ACC112 (cell line): ENCODE measurements around the gene LRRC4B.
A peak's percentile ranks its signal among the peaks of the same experiment; 100 is the strongest.
"Not testable (repeated sequence)": the region's sequence is repeated elsewhere in the genome, so short reads cannot be mapped to it uniquely, and the experiment has no call there.

Source experiments
- H2AFZ ChIP-seq: fragments of 200-600 bp; sonication (generic); one replicate; pipeline ENCODE4 v1.6.0; 2017; ENCODE audit warnings: antibody characterized with exemption, low read length; ENCODE audit not compliant: unreplicated experiment
- H3K27ac ChIP-seq: fragments of 200-600 bp; sonication (generic); 2 replicates; pipeline ENCODE4 v1.5.1; 2014; ENCODE audit warnings: low read depth, mild to moderate bottlenecking, antibody characterized with exemption, low read length, moderate library complexity
- H3K27me3 ChIP-seq: fragments of 200-600 bp; sonication (generic); 2 replicates; pipeline ENCODE4 v1.6.1; 2014; ENCODE audit warnings: mild to moderate bottlenecking, antibody characterized with exemption, low read length, moderate library complexity, mixed read lengths; ENCODE audit not compliant: insufficient read depth
- H3K36me3 ChIP-seq: fragments of 200-600 bp; sonication (generic); 2 replicates; pipeline ENCODE4 v1.6.1; 2016; ENCODE audit warnings: mild to moderate bottlenecking, antibody characterized with exemption, low read length, moderate library complexity, mixed read lengths; ENCODE audit not compliant: insufficient read depth
- H3K4me1 ChIP-seq: fragments of 200-600 bp; sonication (generic); one replicate; pipeline ENCODE4 v1.6.1; 2016; ENCODE audit warnings: low read length, mixed read lengths; ENCODE audit not compliant: insufficient read depth, unreplicated experiment, control insufficient read depth
- H3K4me3 ChIP-seq: fragments of 200-600 bp; sonication (generic); 2 replicates; pipeline ENCODE4 v1.5.1; 2014; ENCODE audit warnings: mild to moderate bottlenecking, low read depth, low read length
- H3K79me2 ChIP-seq: fragments of 200-600 bp; sonication (generic); one replicate; pipeline ENCODE4 v1.6.0; 2016; ENCODE audit warnings: low read length; ENCODE audit not compliant: control insufficient read depth, unreplicated experiment, insufficient read depth

The LRRC4B gene

GRCh38 chr19:50479761-50480251, 88.4 kb downstream of the LRRC4B start:
- Histone ChIP-seq H3K79me2 (peaks cover 9% of the 10 kb centered on the region), H3K27me3 (no peaks in the 10 kb centered on the region), H3K27ac (no peak overlapping the region), H3K4me3 (no peak overlapping the region), H3K4me1 (peaks cover 6% of the 10 kb centered on the region), H2AFZ (no peak overlapping the region), H3K36me3 (no peaks in the 10 kb centered on the region)

GRCh38 chr19:50478901-50479715, 89.1 kb downstream of the LRRC4B start:
- Histone ChIP-seq H3K4me3 (no peak overlapping the region), H3K27me3 (no peaks in the 10 kb centered on the region), H3K79me2 (peaks cover 9% of the 10 kb centered on the region), H3K4me1 (peaks cover 6% of the 10 kb centered on the region), H3K27ac (no peak overlapping the region), H3K36me3 (no peaks in the 10 kb centered on the region), H2AFZ (no peak overlapping the region)

GRCh38 chr19:50477751-50478515, 90.3 kb downstream of the LRRC4B start:
- H3K4me1 ChIP-seq: peaks cover 6% of the 10 kb centered on the region
- H3K79me2 ChIP-seq: peaks cover 9% of the 10 kb centered on the region
- H3K4me3 ChIP-seq: peak overlapping the region; percentile 83; the same call in 1 of the 2 replicates
- no peak overlapping the region for H3K27ac ChIP-seq
- H3K36me3 ChIP-seq: no peaks in the 10 kb centered on the region
- no peaks in the 10 kb centered on the region for H3K27me3 ChIP-seq
- no peak overlapping the region for H2AFZ ChIP-seq

- peak overlapping the region; percentile 92 for H2AFZ ChIP-seq
- peaks cover 6% of the 10 kb centered on the region for H3K4me1 ChIP-seq
- peak overlapping the region; percentile 83 for H3K4me3 ChIP-seq
- no peak overlapping the region for H3K27ac ChIP-seq
- H3K27me3 ChIP-seq: no peaks in the 10 kb centered on the region
- peaks cover 9% of the 10 kb centered on the region for H3K79me2 ChIP-seq
- H3K36me3 ChIP-seq: no peaks in the 10 kb centered on the region
Observed at GRCh38 chr19:50476907-50477238, 91.4 kb downstream of the LRRC4B start.

- Histone ChIP-seq H3K27me3 (no peaks in the 10 kb centered on the region), H3K36me3 (no peaks in the 10 kb centered on the region), H2AFZ (peak within 1 kb of the TSS; percentile 92), H3K79me2 (peaks cover 9% of the 10 kb centered on the region), H3K4me3 (peak within 1 kb of the TSS; percentile 83), H3K4me1 (peaks cover 6% of the 10 kb centered on the region), H3K27ac (no peak within 1 kb of the TSS; the same call in 1 of the 2 replicates)
Observed at GRCh38 chr19:50476224-50476906, 91.9 kb downstream of the LRRC4B start, which contains the start of the genes EMC10 and GARIN5A. TSS of gene EMC10 (plus strand) at chr19:50476507. CDS start at chr19:50476545, 38 bp downstream. TSS of gene GARIN5A (minus strand) at chr19:50476848. CDS start at chr19:50476388, 460 bp downstream.

- Histone ChIP-seq H3K4me3 (no peak overlapping the region), H3K36me3 (no peaks in the 10 kb centered on the region), H3K79me2 (peaks cover 9% of the 10 kb centered on the region), H2AFZ (no peak overlapping the region), H3K4me1 (peaks cover 6% of the 10 kb centered on the region), H3K27ac (no peak overlapping the region), H3K27me3 (no peaks in the 10 kb centered on the region)
Observed at GRCh38 chr19:50475736-50476223, 92.5 kb downstream of the LRRC4B start.

- Histone ChIP-seq H3K27me3 (no peaks in the 10 kb centered on the region), H3K36me3 (no peaks in the 10 kb centered on the region), H2AFZ (no peak overlapping the region), H3K4me1 (peaks cover 6% of the 10 kb centered on the region), H3K27ac (no peak overlapping the region), H3K79me2 (peaks cover 9% of the 10 kb centered on the region), H3K4me3 (no peak overlapping the region)
Observed at GRCh38 chr19:50475101-50475568, 93.1 kb downstream of the LRRC4B start.

- H3K4me3 ChIP-seq, H3K36me3 ChIP-seq, H3K27me3 ChIP-seq, H3K79me2 ChIP-seq, H2AFZ ChIP-seq, H3K27ac ChIP-seq, H3K4me1 ChIP-seq: not testable (repeated sequence)
Observed at GRCh38 chr19:50473336-50473735, 94.9 kb downstream of the LRRC4B start.

GRCh38 chr19:50468818-50469217, 99.4 kb downstream of the LRRC4B start:
- H3K27me3 ChIP-seq: no peaks in the 10 kb centered on the region
- H3K4me1 ChIP-seq: no peaks in the 10 kb centered on the region
- H3K36me3 ChIP-seq: no peaks in the 10 kb centered on the region
- no peaks in the 10 kb centered on the region for H3K79me2 ChIP-seq
- H2AFZ ChIP-seq: no peak overlapping the region
- H3K4me3 ChIP-seq: no peak overlapping the region
- H3K27ac ChIP-seq: no peak overlapping the region

- no peaks in the 10 kb centered on the region for H3K4me1 ChIP-seq
- H3K27me3 ChIP-seq: no peaks in the 10 kb centered on the region
- H2AFZ ChIP-seq: no peak overlapping the region
- H3K36me3 ChIP-seq: no peaks in the 10 kb centered on the region
- no peak overlapping the region for H3K4me3 ChIP-seq
- H3K79me2 ChIP-seq: no peaks in the 10 kb centered on the region
- no peak overlapping the region for H3K27ac ChIP-seq
Observed at GRCh38 chr19:50467566-50467965, 100.7 kb downstream of the LRRC4B start.
